ENCODE results near the gene OPA3.

OPA3 gene

DNA sequence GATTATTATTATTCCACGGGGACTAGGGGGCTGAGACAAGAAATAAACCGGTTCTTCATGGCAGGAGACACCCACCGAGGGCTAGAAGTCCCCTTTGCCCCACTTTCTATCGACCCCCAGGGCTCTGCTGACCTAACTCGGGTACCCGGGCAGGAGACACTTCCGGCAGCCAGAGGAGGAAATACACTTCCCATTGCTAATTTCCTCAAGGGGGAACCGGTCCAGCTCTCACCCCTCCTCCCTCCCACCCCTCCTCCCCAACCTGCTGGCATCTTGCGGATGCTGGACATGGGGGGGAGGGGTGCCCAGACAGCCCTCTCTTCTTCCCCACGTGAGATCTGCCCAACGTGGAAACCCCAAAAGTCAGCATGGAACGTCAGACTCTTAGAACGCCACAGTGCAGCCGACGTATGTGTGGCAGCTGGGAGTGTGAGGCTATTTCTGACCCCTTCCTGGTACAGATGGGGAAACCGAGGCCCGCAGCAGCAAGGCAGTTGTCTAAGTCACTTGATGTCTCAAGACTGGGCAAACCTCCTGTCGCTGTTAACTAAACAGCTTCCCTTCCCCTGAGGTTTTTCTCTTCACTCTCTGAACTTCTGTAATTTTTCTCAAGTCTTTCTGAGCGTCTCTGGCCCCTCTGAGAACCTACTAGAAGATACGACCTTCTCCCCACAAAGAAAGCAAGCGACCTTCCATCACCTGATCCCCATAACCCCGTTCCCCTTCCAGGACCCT lies 13.8 kb upstream of the OPA3 start:
- DNase-seq (ENCODE audit: low read depth): no peak

DNA sequence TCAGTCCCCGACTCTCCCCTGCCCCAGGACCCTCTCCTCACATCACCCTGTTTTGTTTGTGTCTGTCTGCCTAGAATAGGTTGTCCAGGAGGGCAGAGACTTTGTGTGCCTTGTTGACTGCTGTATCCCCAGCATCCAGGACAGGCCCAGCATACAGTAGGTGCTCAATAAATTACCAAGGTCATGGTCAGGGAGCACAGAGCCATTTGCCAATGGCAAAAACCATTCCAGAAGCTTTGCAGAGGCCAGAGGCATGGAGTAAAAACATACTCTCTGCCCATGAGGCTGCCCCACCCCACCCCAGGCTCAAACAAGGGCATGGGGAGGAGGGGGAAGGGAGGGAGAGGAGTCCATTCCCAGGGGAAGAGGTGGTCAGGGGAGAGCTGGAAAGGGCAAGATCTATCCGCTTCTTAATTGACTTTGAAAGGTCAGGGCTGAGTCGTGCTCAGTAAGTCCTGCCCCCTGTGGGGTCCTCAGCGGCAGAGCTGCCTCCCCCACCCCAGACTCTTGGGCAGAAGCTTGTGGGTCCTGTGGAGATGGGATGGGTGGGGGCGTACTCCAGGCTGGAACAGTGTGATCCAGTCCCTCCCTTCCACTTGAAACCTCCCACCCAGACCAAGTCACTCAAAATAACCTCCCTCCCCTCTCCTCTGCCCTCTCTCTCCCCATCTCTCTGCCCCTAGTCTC lies 13.0 kb upstream of the OPA3 start:
- no peak for DNase-seq (ENCODE audit: low read depth)

- no peak for DNase-seq (ENCODE audit: low read depth)
Measured at GRCh38 chr19:45595814-45596213, 11.2 kb upstream of the OPA3 start.

GRCh38 chr19:45593520-45593919 lies 8.9 kb upstream of the OPA3 start:
- no peak for DNase-seq (ENCODE audit: low read depth)

GRCh38 chr19:45592366-45592765 lies 7.8 kb upstream of the OPA3 start:
- no peak for DNase-seq (ENCODE audit: low read depth)

DNA sequence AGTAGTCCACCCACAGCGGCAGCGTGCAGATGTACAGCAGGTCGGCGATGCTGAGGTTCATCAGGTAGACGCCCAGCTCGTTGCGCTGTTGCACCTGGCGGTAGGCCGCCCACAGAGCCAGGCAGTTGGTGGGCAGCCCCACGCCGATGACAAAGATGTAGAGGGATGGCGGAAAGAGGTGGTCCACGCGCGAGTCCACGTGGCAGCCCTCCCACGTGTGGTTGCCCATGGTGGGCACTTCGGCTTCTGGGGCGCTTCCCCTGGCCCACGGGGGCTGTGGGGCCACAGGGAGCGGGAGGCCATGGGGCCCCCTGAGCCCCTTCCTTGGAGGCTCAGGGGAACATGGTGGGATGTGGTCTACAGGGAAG lies 7.0 kb upstream of the OPA3 start:
- no peak for DNase-seq (ENCODE audit: low read depth)

DNA sequence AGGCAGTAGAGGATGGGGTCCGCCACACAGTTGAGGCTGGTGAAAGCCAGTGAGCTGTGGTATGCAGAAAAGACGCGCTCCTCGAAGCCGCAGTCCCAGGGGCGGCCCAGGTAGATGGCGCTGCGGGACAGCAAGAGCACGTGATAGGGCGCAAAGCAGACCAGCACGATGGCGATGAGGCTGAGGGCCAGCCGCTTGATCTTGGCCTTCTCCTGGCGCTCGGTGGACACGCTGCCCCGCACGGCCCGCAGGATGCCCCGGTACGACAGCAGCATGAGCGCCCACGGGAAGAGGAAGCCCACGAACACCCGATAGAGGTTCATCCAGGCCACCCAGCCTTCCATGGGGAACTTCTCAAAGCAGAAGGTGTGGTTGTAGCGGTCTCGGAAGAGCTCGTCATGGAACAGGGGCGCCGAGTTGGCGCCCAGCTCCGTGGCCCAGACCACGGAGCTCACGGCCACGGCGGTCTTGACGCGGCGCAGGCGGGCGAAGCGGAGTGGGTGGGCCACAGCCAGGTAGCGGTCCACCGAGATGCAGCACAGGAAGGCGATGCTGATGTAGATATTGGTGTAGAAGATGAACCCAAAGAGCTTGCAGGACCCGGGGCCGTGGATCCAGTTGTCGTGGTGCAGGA lies 6.5 kb upstream of the OPA3 start:
- DNase-seq (ENCODE audit: low read depth): no peak

DNA sequence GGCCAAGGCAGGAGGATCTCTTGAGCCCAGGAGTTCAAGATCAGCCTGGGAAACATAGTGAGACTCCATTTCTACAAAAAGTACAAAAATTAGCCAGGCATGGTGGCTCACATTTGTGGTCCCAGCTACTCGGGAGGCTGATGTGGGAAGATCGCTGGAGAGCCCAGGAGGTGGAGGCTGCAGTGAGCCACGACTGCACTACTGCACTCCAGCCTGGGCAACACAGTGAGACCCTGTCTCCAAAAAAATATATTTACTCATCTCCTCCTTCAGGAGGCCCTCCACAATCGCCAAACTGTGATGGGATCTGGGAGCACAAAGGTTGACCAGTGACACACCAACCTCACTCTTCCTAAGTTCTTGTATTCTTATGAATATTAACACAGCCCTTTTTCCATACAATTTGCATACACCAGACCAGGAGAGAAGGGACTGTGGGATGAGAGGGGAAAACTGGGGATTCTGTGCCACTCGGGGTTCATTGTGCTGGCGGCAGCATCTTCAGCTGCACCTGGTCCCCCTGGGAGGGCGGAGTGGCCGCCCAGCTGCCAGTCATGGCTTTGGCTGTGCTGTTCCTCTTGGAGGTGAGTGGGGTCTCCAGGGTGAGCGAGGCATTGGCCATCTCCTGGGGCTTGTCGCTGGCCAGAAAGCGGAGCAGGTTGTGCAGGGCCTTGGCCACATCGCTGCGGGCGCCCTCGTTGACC lies 5.8 kb upstream of the OPA3 start:
- DNase-seq (ENCODE audit: low read depth): no peak

- DNase-seq (ENCODE audit: low read depth): no peak
Measured at GRCh38 chr19:45589768-45590167, 5.2 kb upstream of the OPA3 start.

DNA sequence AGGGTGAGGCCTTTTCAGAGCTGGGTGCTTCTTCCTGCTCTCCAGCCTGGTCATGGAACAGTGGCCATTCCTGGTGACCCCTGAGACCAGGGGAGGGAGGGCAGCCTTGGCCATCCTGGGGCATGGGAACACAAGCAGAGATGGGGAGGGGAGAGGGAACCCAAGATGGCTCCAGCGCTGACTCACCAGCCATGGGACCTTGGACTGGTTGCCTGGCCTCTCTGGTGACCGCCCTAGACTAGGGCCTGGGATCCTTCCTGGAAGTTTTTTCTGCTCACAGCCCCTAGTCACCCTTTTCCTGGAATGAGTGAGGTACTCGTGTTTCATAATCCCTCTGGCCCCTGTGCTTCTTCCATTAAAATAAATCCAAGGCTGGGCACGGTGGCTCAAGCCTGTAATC lies 3.3 kb upstream of the OPA3 start:
- DNase-seq (ENCODE audit: low read depth): no peak

DNA sequence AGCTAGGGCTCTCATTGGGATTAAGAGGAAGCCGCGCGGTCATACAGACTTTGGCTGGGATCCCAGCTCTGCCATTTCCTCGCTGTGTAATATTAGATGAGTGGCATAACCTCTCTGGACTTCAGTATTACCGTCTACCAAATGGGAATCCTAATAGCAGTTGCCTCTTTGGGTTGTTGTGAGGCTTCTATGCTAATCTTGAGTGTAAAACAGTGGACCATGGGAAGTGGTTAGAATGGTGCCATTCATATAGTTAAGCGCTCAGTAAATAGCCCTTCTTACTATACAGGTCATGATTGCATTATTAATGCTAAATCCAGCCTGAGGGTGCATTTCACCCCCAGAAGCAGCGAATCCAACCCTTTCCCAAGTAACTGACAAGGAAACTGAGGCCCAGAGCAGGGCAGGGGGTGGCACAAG lies 566 bp upstream of the OPA3 start:
- no peak for DNase-seq (ENCODE audit: low read depth)

DNA sequence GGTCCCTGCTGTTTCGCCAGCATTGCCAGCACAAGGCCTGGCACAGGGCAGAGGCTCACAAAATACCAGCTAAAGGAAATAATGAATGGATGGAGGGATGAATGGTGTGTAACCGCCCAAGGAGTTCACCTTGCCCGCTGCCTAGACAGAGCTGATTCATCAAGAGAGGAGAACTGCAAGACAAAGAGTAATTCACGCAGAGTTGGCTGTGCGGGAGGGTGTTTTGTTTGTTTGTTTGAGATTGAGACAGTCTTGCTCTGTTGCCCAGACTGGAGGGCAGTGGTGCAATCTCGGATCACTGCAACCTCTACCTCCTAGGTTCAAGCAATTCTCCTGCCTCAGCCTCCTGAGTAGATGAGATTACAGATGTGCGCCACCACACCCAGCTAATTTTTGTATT lies 3.0 kb downstream of the OPA3 start:
- DNase-seq (ENCODE audit: low read depth): no peak

- no peak for DNase-seq (ENCODE audit: low read depth)
Measured at GRCh38 chr19:45578861-45579260, 5.7 kb downstream of the OPA3 start.

DNA sequence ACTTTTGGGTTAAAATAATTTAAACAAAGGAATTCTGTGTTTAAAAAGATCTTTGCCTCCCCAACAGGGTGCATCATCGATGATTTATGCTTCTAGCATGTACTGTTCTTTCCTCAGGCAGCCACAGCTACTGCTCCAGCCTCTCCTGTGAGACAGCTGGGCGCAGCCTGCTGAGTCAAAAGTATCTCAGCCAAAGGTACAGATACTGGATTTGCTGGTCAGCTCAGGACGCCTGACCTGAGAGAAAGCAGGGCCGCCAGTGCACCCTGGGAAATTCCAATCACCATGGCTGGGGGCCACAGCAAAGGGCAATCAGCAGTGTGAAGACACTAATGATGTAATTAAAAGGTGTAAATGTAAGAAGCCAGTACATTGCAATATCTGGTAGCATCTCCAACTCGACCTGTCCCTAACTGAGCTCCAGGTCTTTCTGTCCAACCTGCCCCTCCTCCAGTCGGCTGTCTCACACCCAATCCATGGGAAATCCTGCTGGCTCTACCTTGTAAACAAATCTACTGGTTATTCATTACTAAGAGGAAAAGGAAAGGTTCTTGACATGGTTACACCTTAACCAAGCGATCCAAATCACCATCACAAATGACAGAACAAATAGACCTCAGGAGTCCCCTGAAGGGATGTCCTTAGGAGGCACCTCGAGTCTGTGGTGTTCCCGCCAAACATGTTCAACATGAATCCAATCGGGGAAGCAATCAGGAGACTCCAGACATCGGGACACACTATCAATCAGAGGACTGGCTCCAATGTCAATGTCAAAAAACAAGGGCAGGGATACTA lies 7.3 kb downstream of the OPA3 start:
- no peak for DNase-seq (ENCODE audit: low read depth)

- DNase-seq (ENCODE audit: low read depth): no peak
Measured at GRCh38 chr19:45576682-45577081, 7.9 kb downstream of the OPA3 start.

- no peak for DNase-seq (ENCODE audit: low read depth)
Measured at GRCh38 chr19:45575216-45575615, 9.4 kb downstream of the OPA3 start.

DNA sequence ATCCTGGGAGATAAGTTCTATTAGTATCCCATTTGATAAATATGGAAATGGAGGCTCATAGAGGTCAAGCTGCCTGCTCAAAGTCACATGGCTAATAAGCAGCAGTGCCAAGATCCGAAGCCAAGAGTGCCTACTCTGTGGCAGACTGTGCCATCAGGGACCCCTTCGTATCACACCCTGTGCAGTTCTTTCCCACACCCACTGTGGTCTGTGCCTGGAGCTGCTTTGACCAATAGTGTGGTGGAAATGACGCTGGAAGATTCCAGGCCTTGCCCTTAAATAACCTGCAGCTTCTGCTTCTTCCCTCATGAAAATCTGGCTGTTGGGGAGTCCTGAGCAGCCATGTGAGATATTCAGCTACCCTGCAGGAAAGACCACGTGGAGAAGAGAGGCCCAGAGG lies 10.1 kb downstream of the OPA3 start:
- no peak for DNase-seq (ENCODE audit: low read depth)

DNA sequence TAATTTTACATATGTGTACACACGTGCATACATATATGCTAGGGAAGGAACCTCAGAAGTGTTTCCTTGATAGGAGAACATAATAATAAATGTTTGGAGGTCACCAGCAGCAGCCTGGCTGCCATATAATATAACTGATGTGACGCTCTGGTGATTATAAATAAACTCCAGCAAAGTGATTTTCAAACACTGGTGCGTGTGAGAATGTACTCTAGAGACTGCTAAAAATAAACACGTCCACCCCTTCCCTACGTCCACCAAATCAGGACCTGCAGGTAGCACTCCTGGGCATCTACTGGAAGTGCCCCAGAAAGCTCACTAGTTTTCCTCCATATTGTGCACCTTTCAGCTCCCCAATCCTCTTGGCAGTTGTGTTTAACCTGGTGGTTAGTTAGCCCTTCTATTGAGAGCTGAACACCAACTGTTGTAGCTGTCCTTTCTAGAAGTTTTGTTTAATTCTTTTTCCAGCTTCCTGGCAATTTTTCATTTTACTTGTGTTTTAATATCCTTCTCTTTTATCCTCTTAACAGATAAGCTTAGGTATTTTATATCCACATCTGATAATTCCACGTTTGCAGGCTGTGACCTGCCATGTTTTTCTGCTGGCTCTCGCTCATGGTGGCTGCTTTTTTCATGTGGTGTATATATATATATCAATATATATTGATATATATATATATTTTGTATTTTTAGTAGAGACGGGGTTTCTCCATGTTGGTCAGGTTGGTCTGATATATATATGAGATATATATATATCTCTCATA lies 13.0 kb downstream of the OPA3 start:
- DNase-seq (ENCODE audit: low read depth): no peak

GRCh38 chr19:45569619-45570421 lies 14.8 kb downstream of the OPA3 start:
- no peak for DNase-seq (ENCODE audit: low read depth)

- no peak for DNase-seq (ENCODE audit: low read depth)
Measured at GRCh38 chr19:45568732-45569131, 15.9 kb downstream of the OPA3 start.
